NCI-H187 treated with DMSO at 0.1 percent for 48 hours (cell line): Measurements from ENCODE around the gene ZNF407.

Experiments used
- DNase-seq: peaks from one replicate; lab custom pipeline; 2025; lab: John Stamatoyannopoulos, UW

Gene ZNF407

DNA sequence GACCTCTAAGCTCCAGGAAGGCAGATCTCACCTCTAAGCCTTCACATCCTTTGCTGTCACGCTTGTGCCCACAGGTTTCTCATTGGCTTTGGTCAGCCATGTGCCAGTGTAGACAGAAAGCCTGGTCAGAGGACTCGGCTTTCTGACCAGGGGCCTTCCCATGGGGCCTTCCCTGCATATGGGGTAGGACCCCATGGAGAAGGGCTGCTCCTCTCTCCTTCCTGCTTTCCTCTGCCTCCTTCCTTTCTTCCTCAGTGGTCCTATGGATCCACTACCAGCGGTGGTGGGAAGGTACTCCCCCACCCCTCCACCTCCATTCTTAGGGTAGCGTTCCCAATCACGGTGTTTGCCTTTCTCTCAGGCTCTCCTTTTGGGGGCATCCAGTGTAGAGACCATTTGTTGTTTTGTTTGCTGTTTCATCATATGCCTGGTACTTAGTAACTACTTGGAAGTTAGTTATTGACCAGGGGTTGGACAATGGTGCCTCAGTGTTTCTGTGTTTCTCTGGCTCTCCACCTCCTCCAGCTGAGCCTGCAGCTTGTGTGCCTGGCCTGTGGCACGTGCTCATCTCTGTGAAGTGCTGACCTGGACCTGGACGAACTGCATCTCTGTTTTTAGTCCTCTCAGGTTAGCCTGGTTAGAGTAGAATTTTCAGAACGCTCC is 71.6 kb downstream of the ZNF407 start:
- no peak for DNase-seq

DNA sequence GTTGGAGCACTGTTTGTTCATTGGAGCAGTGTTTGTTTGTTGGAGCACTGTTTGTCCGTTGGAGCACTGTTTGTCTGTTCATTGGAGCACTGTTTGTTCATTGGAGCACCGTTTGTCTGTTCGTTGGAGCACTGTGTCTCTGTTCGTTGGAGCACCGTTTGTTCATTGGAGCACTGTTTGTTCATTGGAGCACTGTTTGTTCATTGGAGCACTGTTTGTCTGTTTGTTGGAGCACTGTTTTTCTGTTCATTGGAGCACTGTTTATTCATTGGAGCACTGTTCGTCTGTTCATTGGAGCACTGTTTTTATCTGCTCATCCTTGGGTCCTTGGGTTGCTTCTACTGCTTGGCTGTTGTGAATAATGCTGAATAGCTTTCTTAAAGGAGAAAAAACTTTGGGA is 74.7 kb downstream of the ZNF407 start:
- DNase-seq = no peak

DNA sequence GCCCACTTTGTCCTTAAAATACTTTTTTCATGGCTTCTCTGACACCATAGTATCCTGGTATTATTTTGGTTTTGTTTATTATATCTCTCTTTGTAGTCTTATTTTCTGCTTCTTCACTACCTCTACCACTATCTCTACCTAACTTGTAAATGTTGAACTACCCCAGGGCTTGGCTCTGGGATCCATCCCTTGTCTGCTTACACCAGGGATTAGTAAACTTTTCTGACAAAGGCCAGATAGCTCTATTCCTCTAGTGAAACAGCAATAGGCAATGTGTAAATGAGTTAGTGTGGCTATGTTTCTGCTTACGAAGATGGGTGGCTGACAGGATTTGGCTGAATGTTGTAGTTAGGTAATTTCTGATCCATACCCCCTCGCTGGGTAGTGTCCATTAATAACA is 76.8 kb downstream of the ZNF407 start:
- no peak for DNase-seq

DNA sequence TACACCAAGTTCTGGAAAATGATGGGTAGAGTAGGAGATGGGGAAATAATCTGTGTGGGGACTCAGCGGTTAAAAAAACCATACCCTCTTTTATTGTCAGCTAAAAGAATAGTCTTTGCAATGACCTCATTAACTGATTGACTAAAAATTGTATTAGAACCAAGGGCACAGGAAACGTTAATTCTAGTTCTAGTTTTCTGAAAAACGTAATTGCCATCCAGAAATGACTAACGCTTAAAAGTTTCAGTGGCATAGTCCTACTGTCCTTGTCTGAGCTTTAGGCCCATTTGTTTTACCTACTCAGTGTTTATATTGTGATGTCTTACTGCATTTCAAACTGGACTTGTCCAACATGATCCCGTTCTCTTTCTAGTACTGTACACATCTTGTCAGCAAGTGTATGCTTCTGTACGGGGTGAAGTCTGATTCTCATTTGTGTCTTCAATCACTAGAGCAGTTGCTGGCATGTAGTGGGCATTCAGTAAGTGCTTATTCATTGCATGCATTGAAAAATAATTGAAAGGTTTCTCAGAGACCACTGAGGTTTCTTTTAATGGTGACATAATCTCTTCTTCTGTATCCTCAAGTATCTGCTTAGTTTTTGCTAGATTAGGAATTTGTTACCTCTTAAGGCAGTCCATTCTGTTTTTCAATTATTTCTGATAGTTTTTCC is 81.5 kb downstream of the ZNF407 start:
- DNase-seq = no peak

DNA sequence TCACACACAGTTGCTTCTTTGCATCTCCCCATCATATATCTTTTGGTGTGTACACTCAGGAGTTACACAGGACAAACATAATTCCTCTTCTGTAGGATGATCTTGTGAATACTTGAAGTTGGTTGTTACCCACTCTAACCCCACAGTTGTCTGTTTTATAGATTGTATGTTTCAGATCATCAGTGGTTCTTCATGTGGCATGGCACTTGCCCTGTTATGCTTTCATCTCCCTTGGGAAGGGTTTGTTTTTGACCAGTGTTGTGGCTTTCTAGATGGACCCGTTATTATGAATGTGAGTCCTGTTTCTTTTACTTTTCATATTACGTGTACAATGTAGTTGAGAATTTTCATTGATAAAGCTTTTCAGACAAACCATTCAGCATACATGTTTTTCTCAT is 82.0 kb downstream of the ZNF407 start:
- no peak for DNase-seq

DNA sequence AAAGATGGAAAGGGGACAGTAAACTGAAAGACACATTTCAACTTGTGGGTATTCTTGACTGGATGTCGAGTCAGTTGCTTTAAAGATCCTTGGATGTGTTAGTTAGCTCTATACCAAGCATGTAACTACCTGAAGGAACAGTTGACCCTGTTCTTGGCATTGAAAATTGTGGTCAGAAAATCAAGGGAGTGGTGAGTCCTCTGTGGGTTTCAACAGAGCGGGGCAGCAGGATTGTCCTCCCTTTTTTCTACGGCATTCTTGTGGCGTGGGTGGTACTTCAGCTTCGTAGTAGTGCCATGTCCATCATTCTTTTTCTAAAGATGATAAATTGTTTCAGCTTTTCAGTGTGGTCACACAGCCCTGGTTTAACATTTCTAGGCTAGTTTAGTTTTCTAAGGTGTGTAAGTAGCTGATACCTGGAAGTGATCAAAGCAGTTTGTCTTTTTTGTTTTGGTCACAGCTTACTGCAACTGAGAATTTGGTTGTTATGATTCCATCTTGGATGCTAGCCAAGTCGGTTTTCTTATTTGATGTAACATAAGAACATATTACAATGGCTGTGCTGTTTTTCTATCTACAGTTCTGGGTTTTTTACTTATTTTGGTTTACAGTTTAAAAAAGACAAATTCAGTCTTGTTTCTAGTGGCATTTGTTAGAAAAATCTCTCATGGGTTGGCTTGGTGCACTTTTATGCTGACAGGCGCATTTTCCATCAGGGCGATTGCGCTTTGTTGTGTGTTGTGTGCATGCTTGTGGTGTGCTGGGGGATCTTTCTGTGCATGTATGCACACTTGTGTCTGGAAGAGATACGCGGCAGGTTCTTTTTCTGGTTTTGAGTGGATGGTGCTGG is 84.7 kb downstream of the ZNF407 start:
- no peak for DNase-seq

DNA sequence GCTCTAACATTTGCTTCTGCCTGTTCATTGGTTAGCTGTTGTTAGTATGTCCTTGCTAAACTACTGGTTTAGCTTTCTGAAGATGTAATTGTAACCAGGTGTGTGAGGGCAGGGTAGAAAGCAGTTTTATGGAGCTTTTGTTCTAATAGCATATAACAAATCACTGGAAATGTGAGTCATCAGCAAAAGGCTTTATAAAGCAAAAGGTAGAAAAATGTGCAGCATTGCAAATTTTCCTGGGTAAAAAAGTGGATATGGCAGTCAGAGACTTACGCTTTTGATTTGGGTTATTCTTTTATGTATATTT is 85.3 kb downstream of the ZNF407 start:
- DNase-seq = no peak

DNA sequence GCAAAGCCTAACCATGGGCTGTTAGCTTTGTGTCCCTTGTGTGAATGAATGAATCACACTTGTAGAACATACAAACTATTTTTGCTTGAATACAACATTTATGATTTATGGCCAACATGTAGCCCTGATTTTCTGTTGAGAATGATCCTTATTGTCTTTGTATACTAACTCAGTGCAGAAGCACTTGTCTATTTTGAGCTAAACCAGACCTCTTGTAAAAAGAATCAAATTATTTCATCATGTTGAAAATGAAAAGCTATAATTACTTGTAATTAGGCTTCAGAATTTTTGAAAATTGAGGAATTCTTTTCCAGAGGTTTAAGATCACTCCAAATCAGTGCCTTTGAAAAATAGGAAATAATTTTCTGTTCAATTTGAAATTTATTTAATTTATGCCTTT is 85.9 kb downstream of the ZNF407 start:
- no peak for DNase-seq

DNA sequence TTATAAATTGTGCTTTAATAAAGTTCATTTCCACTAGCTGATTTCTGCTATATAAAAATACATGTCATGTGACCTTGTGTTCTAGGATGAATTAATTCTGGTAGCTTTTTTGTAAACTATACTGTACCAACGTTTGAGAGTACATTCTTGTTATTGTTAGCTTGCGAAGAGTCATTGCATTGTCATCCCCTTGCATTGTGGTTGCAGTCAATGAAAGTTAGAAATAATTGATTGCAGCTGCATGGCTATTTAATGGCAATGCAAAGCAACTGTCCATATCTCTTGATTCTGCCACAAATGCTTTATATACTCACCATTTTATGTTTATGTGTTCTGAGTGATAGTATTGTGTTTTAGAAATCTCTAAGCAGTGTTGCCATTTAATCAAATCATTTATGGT is 91.6 kb downstream of the ZNF407 start:
- no peak for DNase-seq

DNA sequence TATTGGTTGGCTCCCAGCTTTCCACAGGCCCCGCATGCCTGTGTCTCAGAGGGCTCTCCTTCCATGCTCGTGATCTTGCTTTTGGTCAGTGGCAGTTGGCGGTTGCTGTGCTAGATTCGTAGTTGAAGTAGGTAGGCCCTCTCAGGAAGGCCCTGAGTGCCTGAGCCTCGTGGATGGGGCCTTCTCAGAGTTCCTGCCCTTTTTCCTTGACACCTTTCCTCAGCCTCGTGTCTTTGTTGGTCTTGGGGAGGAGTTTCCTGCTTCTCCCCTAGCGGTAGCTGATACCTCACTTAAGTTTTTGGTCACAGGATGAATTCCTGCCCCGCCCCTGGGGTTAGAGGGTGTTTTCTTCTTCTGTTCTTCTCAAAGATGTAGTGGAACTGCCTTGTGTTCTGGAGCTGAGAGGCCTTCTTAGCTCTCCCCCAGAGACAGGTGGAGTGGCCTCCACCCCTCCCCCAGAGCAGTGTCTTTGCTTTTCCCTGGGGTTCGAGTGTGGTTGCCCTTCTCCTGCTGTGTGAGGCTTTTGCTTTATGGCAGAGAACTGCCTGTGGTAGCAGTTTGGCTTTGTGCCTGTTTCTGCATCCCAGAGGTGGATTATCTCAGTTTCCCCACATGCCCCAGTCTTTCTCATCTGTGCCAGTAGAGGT is 94.8 kb downstream of the ZNF407 start:
- DNase-seq = no peak

DNA sequence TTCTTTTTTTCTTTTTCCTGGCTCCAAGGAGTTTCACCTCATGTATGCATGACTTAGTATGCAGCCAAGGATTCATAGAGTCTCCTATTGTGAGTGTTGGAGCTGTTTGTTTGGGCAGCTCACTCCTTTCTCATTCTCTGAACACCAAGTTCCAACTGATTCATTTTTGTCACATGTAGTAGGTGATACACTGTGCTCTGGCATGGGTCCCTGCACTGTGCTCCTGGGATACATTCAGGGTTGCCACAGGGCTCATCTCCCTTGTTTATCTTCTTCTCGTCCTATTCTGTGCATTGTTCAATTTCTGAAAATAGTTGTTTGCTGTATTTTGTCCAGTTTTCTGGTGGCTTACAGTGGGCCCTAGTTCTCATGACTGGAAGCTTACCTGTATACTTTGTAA is 96.8 kb downstream of the ZNF407 start:
- DNase-seq = no peak

DNA sequence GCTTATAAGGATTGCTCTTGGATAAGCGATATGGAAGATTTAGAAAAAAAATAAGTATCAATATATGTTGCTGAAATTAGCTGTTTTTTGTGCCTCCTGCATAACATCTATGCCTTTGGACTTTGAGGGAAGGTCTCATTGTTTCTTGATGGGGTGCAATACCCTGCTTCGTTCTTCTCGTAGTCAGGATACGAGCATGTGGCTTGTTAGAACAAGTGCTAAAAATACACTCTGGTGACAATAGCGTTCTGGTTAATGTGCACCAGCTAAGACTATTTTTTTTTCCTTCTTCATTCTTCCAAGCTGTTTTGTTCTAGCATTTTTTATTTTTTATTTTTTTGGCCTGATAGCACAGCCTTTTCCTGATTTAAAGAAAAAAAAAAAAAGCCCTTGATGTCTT is 97.5 kb downstream of the ZNF407 start:
- DNase-seq = no peak

DNA sequence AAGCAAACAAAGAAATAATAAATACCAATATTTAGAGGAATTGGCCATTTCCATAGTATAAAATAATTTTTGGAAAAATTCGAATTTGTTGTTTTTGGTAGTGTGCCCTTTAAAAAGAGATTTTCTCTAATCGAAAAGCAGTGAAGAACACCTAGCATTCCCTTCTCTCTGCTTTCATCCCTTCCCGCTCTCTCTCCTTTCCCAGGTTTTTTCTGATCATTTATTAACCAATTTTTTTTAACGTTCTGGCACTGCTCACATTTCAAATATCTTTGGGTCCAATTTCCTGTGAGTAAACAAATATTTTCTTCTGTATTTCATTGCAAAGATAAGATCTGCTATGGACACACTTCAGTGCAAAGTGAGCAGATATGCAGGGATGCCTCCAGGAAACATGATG is 101.2 kb downstream of the ZNF407 start:
- DNase-seq = no peak

DNA sequence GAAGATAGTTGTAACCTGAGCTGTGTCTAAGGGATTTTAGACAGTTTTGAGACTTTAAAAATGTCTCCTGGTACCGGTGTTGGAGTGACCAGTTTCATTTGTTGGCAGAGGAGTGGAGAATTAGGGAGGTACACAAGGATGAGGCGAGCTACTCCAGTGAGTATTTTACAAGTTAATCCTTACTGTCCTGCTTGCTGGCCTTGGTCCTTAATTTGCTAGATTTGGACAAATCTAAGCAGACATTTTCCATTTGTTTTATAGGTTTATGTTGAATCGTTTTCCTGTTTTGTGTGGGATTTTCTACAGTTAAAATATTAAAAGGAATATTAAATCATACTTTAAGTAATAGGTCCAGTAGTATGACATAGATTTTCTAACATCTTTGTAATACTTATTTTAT is 101.8 kb downstream of the ZNF407 start:
- DNase-seq = no peak

DNA sequence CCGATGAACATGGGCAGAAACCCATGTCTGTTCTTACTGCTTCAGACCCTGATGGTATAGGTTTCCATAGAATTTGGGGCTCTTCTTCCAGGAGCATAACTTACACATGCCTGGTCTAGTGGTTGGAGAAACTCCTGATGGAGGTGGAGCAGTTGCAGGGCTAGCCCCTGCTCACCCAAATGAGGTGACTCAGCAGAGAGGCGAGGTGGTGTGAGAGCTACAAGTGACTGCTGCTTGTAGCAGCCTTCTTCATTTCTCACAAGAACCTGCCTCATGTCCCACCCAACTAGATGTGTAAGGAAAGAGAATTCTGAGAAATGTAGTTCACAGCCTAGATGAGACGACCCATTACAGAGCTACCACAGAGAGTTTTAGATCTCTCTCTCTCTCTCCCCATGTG is 105.3 kb downstream of the ZNF407 start:
- no peak for DNase-seq

DNA sequence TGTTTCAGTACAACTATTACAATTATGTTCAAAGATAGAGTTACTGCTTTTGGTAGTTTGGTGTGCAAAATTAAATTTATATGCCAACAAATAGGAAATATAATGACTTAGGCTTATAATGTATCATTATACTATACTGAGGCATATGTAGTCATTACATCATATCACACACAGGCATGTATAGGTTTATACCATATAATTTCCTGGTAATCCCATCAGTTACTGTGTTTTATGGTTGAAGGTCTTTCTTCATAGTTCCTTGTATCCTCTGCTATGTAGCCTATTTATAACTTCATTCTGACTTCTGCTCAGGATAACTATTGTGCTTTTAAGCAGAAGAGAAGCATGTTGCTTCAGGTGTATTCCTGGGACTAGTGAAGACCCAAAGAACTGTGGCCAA is 110.5 kb downstream of the ZNF407 start:
- no peak for DNase-seq

DNA sequence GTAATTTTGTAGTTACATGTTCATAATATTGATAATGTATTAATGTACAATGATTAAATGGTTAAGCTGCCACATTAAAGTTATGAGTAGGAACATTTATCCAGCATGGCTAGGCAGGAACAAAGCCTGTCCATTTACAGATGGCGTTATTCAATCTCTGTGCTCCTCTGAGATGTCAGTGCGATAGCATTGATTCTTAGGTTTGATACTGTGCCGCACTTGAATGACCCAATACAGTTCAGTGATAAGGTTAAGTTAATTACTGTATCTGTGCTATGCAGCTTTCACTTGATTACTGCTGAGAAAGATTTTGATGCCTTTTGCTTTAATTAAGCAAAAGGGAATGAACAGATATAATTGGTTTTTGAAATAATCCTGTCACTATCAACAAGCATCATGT is 111.8 kb downstream of the ZNF407 start:
- no peak for DNase-seq

DNA sequence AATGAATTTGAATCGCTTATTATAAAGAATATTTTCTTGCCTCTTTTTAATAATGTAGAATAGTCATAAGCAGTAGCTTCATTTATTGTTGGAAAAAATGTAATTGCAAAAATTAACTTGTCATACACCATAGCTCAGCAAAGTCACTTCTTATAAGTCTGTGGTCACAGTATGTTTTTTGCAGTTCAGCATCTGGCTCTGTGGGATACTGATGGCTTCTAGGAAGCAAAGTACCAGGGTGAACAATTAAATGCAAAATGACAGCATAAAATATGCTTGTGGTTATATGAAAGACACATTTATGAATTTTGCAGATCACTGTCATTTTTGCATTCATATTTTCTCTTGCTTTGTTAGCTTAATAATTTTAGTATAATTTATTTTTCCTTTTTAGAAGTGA is 116.5 kb downstream of the ZNF407 start:
- no peak for DNase-seq

DNA sequence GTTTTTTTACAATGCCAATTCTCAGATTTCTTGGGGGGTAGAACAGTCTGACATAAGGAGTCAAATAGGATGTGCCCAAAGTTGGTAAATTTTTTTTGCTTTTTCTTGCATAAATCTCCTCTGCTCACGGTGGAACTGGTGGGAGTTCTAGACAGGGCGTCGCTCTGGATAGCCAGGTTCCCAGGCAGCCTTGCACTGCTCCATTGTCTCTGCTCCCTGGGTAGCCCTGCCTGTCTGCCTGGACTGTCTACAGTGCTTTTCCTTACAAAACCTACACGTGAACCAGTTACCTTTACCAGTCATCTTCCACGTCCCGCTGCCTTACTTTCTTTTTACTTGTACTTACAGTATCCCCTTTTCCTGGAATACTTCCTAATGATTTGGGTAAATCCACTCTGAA is 117.1 kb downstream of the ZNF407 start:
- no peak for DNase-seq

DNA sequence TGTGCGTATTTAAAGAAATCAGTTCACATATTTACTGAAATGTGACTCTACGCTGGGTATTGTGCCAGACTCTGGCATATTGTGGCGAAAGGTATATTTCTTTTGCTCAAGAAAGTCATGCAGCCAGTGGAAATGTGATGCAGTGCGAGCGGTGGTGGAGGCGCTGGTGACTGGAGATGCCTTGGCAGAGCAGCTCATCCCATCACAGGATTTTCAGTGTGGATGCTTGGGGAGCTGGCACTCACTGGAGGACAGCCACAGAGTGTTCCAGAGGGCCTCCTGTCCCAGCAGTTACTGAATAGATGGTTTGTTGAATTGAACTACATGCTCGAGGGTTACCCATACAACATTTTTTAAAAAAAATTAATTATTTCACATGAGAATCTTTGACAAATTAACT is 117.6 kb downstream of the ZNF407 start:
- DNase-seq = no peak

DNA sequence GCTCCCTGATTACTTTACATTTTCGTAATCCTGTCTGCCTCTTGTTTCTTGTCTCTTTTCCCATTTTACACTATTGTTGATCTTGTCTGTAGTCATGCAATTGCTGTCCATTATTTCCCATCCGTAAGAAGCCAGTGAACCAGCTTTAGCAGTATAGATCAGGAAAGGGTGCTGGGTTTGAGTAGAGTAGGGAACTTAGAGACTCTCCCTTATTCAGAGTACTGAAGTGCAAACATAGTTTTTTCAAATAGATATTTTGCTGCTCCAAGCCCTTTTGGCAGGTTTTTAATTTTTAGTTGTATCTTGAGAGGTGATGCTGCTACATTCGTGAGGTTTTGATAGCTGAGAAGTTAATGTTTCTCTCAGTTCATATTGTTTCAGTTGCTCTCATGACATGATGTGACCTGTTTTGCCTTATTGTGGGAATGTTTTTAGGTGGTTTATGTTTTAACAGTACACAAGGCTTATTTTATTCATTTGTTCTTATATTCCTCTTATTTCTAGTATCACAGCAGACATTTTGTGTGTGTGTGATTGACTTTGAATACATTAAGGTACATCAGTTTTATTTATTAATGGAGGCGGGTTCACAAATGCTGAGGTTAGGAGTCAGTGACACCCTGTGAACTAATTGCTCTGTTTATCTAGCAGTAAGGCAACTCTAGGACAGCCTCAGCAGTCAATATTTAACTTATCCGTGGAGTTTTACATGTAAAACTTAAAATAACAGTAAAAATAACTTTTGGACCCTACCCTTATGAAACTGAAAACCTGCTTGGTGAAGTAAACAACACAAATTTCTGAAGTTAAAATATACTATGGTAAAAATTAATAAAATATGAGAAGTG is 118.4 kb downstream of the ZNF407 start:
- no peak for DNase-seq

DNA sequence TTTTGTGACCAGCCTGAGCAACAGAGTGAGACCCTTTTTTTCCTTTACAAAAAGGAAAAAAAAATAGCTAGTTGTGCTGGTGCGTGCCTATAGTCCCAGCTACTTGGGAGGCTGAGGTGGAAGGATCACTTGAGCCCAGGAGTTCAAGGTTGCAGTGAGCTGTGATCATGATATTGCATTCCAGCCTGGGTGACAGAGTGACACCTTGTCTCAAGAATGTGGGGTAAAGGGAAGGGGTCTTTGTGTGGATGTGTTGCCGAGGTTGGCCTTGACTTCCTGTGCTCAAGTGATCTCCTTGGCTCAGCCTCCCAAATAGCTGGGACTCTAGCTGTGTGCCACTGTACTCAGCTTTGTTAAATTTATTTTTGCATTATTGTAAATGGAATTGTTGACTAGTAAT is 120.6 kb downstream of the ZNF407 start:
- no peak for DNase-seq
